Midbrain (tissue), 1 donor: Measurements from ENCODE around the gene LCNL1.
A peak's percentile ranks its signal among the peaks of the same experiment; 100 is the strongest.

Experiments
- DNase-seq: peaks from one replicate; lab custom pipeline; 2025; lab: John Stamatoyannopoulos, UW

The LCNL1 gene

GRCh38 chr9:136975644-136976043, 7.1 kb upstream of the LCNL1 start:
- DNase-seq: peak; percentile 74

GRCh38 chr9:136977223-136977622, 5.6 kb upstream of the LCNL1 start, which contains the start of gene PTGDS:
Gene PTGDS, plus strand, starts transcription at chr9:136977504. Its CDS starts 75 bp downstream, at chr9:136977579.
- peak; percentile 97 for DNase-seq

DNA sequence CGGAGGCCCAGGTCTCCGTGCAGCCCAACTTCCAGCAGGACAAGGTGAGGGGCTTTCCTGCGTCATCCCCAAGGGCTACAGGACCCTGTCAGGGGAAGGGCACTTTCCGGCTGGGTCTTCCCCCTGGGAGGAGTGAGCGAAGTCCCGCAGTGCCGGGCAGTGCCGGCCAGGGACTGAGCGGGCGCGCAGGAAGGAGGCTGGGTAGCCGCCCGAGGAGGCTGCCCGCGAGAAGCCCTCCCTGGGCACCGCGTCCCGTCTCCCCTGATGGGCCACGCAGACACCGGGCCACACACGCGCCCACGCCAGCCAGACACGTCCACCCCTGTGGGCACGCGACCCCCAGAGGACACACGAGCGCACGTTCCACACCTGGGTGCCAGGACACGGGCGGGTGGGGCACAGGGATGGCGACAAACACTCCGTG, 5.1 kb upstream of the LCNL1 start:
- peak; percentile 67 for DNase-seq

DNA sequence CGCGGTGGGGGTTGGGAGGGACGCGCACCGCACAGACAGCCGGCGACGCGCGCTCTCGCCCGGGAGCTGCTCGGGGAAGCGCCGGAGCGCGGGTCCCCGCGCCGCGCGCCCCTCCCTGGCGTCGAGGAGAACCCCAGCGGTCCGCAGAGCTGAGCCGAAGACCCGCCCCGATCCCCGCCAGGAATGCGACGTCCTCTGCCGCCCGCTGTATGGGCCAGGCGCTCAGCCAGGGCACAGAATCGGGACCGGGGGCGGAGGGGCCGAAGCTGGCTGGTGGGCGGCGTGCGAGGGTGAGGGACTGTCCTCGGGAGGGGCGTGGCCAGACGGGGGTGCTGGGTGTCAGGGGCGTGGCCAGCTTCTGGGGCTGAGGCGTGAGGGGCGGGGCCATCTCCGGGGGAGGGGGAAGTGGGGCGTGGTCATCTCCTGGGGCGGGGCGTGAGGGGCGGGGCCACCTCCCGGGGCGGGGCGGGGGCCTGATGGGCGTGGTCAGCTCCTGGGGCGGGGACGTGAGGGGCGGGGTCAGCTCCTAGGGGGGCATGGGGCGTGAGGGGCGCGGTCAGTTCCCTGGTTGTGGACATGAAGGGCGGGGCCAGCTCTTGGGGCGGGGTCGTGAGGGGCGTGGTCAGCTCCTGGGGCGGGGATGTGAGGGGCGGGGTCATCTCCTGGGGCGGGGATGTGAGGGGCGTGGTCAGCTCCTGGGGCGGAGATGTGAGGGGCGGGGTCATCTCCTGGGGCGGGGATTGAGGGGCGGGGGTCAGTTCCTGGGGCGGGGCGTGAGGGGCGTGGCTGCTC, 4.5 kb upstream of the LCNL1 start:
- DNase-seq: peak; percentile 89

DNA sequence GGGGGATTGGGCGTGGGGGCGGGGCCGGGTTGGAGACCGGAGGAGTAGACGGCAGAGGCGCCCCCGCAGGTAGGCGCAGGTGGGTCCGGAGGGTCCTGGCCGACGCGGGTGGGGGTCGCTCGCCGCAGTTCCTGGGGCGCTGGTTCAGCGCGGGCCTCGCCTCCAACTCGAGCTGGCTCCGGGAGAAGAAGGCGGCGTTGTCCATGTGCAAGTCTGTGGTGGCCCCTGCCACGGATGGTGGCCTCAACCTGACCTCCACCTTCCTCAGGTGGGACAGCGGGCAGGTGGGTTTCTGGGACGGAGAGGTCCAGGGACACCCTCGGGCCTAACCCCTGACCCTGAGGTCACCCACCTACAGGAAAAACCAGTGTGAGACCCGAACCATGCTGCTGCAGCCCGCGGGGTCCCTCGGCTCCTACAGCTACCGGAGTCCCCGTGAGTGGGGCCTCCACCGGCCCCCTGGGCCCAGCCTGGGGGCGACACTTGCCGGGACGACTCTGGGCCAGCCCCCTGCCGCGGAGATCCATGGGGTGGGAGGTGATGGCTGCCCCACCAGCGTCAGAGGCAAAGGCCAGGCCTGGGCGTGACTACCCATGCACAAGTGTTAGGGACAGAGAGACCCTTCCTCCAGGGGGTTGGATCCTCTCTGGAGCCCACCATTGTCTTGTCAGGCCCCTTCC, 3.8 kb upstream of the LCNL1 start:
- no peak for DNase-seq

- no peak for DNase-seq
These were observed 2.8 kb upstream of the LCNL1 start for GRCh38 chr9:136979769-136980587.

DNA sequence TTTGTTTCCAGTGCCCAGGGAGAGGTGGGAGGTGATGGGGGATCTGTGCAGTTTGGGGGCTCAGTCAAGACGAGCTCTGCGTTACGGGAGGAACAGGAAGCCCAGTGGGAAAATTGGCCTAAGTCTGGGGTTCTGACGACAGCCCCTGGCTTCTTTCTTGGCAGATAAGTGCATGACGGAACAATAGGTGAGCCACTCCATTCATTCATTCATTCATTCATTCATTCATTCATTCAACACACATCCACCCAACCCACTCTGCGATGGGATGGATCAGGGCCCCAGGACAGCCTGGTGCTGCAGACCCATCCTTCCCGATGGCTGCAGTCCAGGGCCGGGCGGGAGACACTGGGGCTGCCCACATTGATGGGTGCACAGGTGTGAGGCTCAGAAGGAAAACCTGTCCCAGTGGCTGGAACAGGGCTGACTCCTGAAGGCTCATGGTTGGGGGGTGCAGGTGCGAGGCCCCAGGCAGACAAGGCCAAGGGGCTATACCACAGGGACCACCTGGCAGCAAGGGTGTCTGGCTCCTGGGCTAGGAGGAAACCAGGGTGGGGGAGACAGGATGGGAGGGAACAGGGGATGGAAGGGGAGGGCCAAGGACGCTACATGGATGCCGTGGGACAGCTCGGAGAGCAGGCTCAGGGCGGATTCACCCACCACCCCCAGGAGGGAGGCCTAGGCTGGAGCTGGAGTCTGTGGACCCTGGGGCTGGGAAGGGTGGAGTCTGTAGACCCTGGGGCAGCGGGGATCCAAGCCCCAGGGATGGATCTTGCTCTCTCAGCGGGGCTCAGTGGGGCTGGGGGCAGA, 1.9 kb upstream of the LCNL1 start:
- DNase-seq: no peak

DNA sequence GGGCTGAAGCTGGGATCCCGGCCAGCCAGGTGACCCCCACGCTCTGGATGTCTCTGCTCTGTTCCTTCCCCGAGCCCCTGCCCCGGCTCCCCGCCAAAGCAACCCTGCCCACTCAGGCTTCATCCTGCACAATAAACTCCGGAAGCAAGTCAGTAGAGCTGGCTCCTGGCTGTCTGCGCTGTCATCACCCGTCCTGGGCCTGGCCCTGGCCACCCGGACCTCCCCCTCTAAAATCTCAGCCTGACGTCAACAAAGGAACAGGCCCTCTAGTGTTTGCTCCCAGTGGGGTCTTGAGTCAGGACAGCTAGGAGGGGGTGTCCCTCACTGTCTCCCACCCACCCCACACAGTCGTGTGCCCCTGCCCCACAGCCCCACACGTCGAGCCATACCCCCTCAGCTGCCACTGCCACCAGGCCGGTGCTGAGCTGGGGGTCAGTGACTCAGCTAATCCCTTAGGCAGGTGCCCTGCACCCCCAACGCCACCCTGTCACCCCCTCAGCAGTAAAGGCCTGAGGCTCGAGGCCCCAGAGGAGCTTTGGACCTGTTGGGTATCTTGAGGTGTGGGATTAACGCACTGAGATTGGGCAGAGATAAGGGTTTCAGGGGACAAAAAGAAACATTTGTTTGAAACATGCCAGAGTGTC, 1.1 kb upstream of the LCNL1 start:
- peak; percentile 69 for DNase-seq

DNA sequence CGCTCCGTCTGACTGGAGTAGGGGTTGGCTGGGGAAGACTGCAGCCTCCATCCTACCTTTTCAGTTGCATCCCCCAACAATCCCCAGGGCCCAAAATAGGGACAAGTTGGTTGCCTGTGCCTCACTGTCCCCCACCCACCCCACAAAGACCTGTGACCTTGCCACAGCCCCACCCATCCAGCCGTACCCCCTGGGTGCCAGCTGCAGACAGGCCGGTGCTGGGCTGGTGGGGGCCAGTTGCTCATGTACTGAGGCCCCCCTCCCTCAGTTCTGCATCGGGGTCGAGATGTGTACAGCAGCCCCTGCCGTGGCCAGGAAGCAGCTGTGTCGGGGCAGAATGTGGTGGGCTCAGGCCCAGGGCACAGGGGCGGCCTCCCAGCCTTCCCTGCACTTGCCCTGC, 374 bp downstream of the LCNL1 start:
- DNase-seq: no peak

DNA sequence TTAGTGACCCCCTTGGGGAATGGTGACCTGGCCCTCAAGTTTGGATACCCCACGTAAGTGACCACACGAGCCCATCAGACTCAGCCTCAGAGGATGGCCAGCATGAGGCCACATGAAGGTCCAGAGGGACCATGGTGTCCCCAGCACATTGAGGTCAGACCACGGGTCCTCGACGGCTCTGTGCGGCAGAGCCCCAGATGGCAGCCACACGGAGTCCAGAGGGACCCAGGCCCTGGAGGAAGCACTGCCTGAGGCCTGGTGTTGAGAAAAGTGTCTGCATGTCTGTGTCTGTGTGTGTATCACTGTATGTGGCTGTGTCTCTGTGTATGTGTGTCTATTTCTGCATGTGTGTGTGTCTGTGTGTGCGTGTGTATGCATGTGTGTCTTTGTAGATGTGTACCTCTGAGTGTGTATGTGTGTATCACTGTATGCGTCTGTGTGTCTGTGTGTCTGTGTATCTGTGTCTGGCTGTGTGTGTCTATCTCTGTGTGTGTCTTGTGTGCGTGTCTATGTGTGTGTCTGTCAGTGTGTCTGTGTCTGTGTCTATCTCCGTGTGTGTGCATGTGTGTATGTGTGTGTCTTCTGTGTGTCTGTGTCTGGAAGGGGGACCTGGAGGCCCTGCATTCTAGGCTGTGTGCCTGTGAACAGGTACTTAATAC, 992 bp downstream of the LCNL1 start:
- DNase-seq: no peak

- DNase-seq: no peak
These were observed 1.8 kb downstream of the LCNL1 start for GRCh38 chr9:136984464-136985026.

- no peak for DNase-seq
These were observed 2.3 kb downstream of the LCNL1 start for GRCh38 chr9:136985027-136985602.

- DNase-seq: no peak
These were observed 3.1 kb downstream of the LCNL1 start for GRCh38 chr9:136985853-136986252.

DNA sequence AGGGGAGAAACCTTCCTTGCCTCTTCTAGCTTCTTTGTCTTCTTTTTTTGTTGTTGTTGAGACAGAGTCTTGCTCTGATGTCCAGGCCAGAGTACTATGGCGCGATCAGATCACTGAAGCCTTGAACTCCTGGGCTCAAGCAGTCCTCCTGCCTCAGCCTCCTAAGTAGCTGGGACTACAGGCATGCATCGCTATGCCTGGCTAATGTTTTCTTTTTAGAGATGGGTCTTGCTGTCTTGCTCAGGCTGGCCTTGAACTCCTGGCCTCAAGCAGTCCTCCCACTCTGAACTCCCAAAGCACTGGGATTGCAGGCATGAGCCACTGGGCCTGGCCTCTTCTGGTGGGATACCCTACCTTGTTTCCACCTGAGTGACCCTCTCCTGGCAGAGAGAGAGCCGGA, 6.1 kb downstream of the LCNL1 start:
- DNase-seq: no peak

DNA sequence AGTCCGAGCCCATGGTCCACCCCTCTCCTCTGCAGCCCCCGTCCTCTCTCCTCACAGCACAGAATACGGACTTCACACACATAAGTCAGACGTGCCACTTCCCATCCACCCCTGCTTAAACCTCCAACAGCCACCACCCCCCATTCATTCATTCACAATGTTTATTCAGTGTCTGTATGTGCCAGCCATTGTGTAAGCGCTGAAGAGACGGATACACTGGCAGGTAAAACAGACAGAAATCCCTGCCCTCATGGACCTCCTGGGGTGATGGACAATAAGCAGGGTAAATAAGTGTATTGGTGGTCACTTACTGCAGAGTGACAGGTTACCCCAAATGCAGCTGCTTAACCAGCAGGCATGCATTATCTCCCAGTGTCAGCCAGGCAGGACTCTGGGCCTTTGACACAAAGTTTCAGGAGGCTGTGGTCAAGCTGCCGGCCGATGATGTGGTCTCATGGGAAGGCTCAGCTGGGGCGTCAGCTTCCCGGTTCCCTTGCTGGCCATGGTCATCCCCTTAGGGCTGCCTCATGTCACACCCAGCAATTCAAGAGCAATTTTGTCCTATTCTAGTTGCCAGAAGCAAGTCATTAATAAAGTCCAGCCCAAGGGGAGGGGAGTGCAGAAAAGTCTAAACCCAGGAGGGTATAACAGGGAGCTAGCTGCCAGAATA, 7.6 kb downstream of the LCNL1 start:
- DNase-seq: no peak

GRCh38 chr9:136991993-136992818, 9.4 kb downstream of the LCNL1 start, which contains the start of gene PAXX:
Gene PAXX, plus strand, starts transcription at chr9:136992422. Its CDS starts 22 bp downstream, at chr9:136992444.
- peak; percentile 90 for DNase-seq

DNA sequence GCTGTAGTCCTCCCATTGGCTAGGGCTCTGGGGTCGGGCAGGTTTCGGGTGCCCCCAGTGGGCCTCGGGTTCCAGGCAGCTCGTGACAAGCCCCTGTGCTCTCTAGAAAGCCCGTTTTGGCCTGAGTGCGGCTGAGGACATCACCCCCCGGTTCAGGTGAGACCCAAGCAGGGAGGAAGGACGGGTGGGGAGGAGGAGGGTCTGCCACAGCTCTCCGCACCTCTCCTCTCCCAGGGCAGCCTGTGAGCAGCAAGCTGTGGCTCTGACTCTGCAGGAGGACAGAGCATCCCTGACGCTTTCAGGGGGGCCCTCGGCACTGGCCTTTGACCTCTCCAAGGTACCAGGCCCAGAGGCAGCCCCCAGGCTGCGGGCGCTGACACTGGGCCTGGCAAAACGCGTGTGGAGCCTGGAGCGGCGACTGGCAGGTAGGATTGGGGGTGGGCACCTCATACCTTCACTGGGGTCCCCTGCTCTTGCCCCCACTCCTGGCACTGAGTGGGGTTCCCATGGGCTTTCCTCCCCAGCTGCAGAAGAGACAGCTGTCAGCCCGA, 10.1 kb downstream of the LCNL1 start:
- no peak for DNase-seq
